Measurements from ENCODE around the gene CEP112. TPM values are rescaled to one million over a fixed set of nuclear protein-coding genes. Genes with fewer than 3 reads are reported as not detected.

The CEP112 gene
- total and polyA plus RNA-seq, 2 of the 8 experiments (the other 6 are each of a cell fraction or from before 2014, with no cell fraction given): 0.62 to 3.1 TPM

GRCh38 chr17:65833214-65833613 lies 358.7 kb downstream of the CEP112 start (continued):
- TF ChIP-seq SP2 (IDR thresholded peaks at IDR 0.05; ENCODE audit: low read length) (no peak), SRF (IDR thresholded peaks at IDR 0.05; ENCODE audit: low read depth, low read length) (no peak)

Measured in H1 (cell line).